ENCODE results near the gene KCNG2.

The KCNG2 gene

GRCh38 chr18:79800371-79801180 lies 2.8 kb downstream of the KCNG2 start:
- DNase-seq (ENCODE audit: low read depth): no peak

GRCh38 chr18:79801217-79801616 lies 3.5 kb downstream of the KCNG2 start:
- no peak for DNase-seq (ENCODE audit: low read depth)

- no peak for DNase-seq (ENCODE audit: low read depth)
Observed at GRCh38 chr18:79801641-79802040, 3.9 kb downstream of the KCNG2 start.

- DNase-seq (ENCODE audit: low read depth): no peak
Observed at GRCh38 chr18:79802298-79802697, 4.6 kb downstream of the KCNG2 start.

- DNase-seq (ENCODE audit: low read depth): no peak
Observed at GRCh38 chr18:79803611-79804051, 5.9 kb downstream of the KCNG2 start.

- no peak for DNase-seq (ENCODE audit: low read depth)
Observed at GRCh38 chr18:79804130-79804787, 6.5 kb downstream of the KCNG2 start.

- no peak for DNase-seq (ENCODE audit: low read depth)
Observed at GRCh38 chr18:79805211-79805887, 7.6 kb downstream of the KCNG2 start.

GRCh38 chr18:79805926-79806487 lies 8.3 kb downstream of the KCNG2 start:
- DNase-seq (ENCODE audit: low read depth): no peak

GRCh38 chr18:79806976-79807841 lies 9.5 kb downstream of the KCNG2 start:
- no peak for DNase-seq (ENCODE audit: low read depth)

- DNase-seq (ENCODE audit: low read depth): no peak
Observed at GRCh38 chr18:79809482-79810192, 11.9 kb downstream of the KCNG2 start.

GRCh38 chr18:79812052-79812451 lies 14.3 kb downstream of the KCNG2 start:
- DNase-seq (ENCODE audit: low read depth): no peak

- DNase-seq (ENCODE audit: low read depth): no peak
Observed at GRCh38 chr18:79814373-79814772, 16.6 kb downstream of the KCNG2 start.

GRCh38 chr18:79815657-79816056 lies 17.9 kb downstream of the KCNG2 start:
- DNase-seq (ENCODE audit: low read depth): no peak

- DNase-seq (ENCODE audit: low read depth): no peak
Observed at GRCh38 chr18:79816092-79816491, 18.4 kb downstream of the KCNG2 start.

GRCh38 chr18:79816981-79817606 lies 19.4 kb downstream of the KCNG2 start:
- no peak for DNase-seq (ENCODE audit: low read depth)

- no peak for DNase-seq (ENCODE audit: low read depth)
Observed at GRCh38 chr18:79817607-79817998, 19.9 kb downstream of the KCNG2 start.

- no peak for DNase-seq (ENCODE audit: low read depth)
Observed at GRCh38 chr18:79818036-79818435, 20.3 kb downstream of the KCNG2 start.

- DNase-seq (ENCODE audit: low read depth): no peak
Observed at GRCh38 chr18:79818631-79819030, 20.9 kb downstream of the KCNG2 start.

GRCh38 chr18:79819064-79819967 lies 21.6 kb downstream of the KCNG2 start:
- DNase-seq (ENCODE audit: low read depth): no peak

- no peak for DNase-seq (ENCODE audit: low read depth)
Observed at GRCh38 chr18:79819968-79820351, 22.2 kb downstream of the KCNG2 start.

All from fibroblast of the conjunctiva (primary cell).